Gastrocnemius medialis (tissue), 4 donors: Measurements from ENCODE around the gene FAM136A. TPM values are rescaled to one million over a fixed set of nuclear protein-coding genes. Genes with fewer than 3 reads are reported as not detected.
A peak's percentile ranks its signal among the peaks of the same experiment; 100 is the strongest.

ENCODE experiments used
- ATAC-seq, 2 donors: fragments of 150-250 bp; one replicate each; pipeline ENCODE4 v1.9.1; 2016
- DNase-seq, 2 donors: peaks; one replicate each; pipeline ENCODE4 v3.0.0-alpha.2; 2019
- H3K27ac ChIP-seq, 4 donors: fragments of 200-600 bp; sonication (generic); 1 replicate in 1 of 4; 2 replicates in 3 of 4; pipeline ENCODE4 v1.5.1; 2016 to 2018; ENCODE audit warnings: mild to moderate bottlenecking in 2 of 4, moderate library complexity in 1 of 4
- H3K27me3 ChIP-seq, 3 donors: fragments of 200-600 bp; sonication (generic) in 2 of 3; 1 replicate in 1 of 3; 2 replicates in 2 of 3; pipeline versions ENCODE4 v1.5.1 to v1.6.0; 2016 to 2019; ENCODE audit warnings: mild to moderate bottlenecking in 1 of 3, moderate library complexity in 1 of 3
- H3K36me3 ChIP-seq, 2 donors: fragments of 200-600 bp; sonication (generic) in 1 of 2; one replicate each; pipeline ENCODE4 v1.5.1; 2017 to 2018
- H3K4me1 ChIP-seq, 2 donors: fragments of 200-600 bp; sonication (generic) in 1 of 2; one replicate each; pipeline ENCODE4 v1.5.1; 2016 to 2017; ENCODE audit warnings: mild to moderate bottlenecking in 2 of 2
- H3K4me3 ChIP-seq, 4 donors: fragments of 200-600 bp; sonication (generic) in 3 of 4; 1 replicate in 1 of 4; 2 replicates in 3 of 4; pipeline ENCODE4 v1.5.1; 2016 to 2019; ENCODE audit warnings: mild to moderate bottlenecking in 2 of 4
- H3K9me3 ChIP-seq, 3 donors: fragments of 200-600 bp; sonication (generic) in 2 of 3; 1 replicate in 1 of 3; 2 replicates in 2 of 3; pipeline ENCODE4 v1.5.1; 2016 to 2019
- POLR2A ChIP-seq, 2 donors: fragments of 450-650 bp; IDR thresholded peaks; one replicate each; pipeline ENCODE4 v1.6.1; 2017; ENCODE audit warnings: antibody characterized with exemption in 2 of 2, mild to moderate bottlenecking in 2 of 2, moderate library complexity in 2 of 2
- in situ Hi-C, 4 donors: fragments of 200-750 bp; cut with MboI; loops; one replicate each; pipeline versions ENCODE4 v1.15.0 to v1.8.0; 2017; ENCODE audit warnings: low sequenced_read_pairs in 4 of 4
- intact Hi-C: fragments of 100-400 bp; cut with DNase I; formaldehyde crosslinking; loops from one replicate; pipeline ENCODE4 v1.15.1; 2023; ENCODE audit warnings: low total_unique reads
- total RNA-seq, 4 donors: library from RNA; depleted of rRNA; stranded (reverse); fragments of >200 nt; gene quantifications; one replicate each; pipeline versions ENCODE4 v1.1.0 to v1.2.3, GENCODE V29; 2016
- TF ChIP-seq, protein P1 (sequence below), 5 experiments: fragments of 450-650 bp in 3 of 5; fragments of 200-600 bp in 2 of 5; sonication (generic) in 2 of 5; IDR thresholded peaks in 4 of 5; conservative IDR thresholded peaks in 1 of 5; 1 replicate in 4 of 5; 2 replicates in 1 of 5; pipeline ENCODE4 v1.5.1; 2016 to 2019; ENCODE audit warnings: antibody characterized with exemption in 5 of 5, mild to moderate bottlenecking in 3 of 5, moderate library complexity in 3 of 5

Gene FAM136A
- total RNA-seq, 4 donors from 2014 or later: 12.7 to 23.7 (median 17.7) TPM

DNA sequence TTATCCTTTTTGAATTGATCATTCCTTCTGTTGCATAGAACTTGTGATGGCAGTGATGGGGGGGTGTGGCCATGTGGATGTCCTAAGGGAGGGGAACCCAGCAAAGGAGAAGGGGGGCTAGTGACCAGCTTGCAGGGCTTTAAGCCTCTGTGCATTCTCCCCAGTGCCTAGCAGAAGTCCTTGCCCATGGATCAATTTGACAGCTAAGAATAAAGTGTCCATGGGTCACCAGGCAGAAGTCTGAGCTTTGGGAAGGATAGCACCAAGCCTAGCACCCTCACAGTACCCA, 39.6 kb upstream of the FAM136A start:
- Histone ChIP-seq H3K27me3 (no peaks in the 10 kb centered on the region), H3K36me3 (no peaks in the 10 kb centered on the region), H3K9me3 (no peaks in the 10 kb centered on the region), H3K27ac (no peak overlapping the region), H3K4me3 (no peak overlapping the region), H3K4me1 (no peaks in the 10 kb centered on the region)
- ATAC-seq (no peak), DNase-seq (no peak)
- intact Hi-C loops: loop anchor here (1.0 kb wide), 1 partner anchor 276 kb away; no protein-coding TSS in a partner anchor
- TF ChIP-seq POLR2A (IDR thresholded peaks at IDR 0.05): no peak
- TF ChIP-seq, protein P1, sequence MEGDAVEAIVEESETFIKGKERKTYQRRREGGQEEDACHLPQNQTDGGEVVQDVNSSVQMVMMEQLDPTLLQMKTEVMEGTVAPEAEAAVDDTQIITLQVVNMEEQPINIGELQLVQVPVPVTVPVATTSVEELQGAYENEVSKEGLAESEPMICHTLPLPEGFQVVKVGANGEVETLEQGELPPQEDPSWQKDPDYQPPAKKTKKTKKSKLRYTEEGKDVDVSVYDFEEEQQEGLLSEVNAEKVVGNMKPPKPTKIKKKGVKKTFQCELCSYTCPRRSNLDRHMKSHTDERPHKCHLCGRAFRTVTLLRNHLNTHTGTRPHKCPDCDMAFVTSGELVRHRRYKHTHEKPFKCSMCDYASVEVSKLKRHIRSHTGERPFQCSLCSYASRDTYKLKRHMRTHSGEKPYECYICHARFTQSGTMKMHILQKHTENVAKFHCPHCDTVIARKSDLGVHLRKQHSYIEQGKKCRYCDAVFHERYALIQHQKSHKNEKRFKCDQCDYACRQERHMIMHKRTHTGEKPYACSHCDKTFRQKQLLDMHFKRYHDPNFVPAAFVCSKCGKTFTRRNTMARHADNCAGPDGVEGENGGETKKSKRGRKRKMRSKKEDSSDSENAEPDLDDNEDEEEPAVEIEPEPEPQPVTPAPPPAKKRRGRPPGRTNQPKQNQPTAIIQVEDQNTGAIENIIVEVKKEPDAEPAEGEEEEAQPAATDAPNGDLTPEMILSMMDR (IDR thresholded peaks at IDR 0.05 in 4 of 5, conservative IDR thresholded peaks at IDR 0.05 in 1 of 5): no peak
- in situ Hi-C loops: loop anchor here (5.0 to 25.0 kb wide), 3 partner anchors 273 to 296 kb away; no protein-coding TSS in a partner anchor

DNA sequence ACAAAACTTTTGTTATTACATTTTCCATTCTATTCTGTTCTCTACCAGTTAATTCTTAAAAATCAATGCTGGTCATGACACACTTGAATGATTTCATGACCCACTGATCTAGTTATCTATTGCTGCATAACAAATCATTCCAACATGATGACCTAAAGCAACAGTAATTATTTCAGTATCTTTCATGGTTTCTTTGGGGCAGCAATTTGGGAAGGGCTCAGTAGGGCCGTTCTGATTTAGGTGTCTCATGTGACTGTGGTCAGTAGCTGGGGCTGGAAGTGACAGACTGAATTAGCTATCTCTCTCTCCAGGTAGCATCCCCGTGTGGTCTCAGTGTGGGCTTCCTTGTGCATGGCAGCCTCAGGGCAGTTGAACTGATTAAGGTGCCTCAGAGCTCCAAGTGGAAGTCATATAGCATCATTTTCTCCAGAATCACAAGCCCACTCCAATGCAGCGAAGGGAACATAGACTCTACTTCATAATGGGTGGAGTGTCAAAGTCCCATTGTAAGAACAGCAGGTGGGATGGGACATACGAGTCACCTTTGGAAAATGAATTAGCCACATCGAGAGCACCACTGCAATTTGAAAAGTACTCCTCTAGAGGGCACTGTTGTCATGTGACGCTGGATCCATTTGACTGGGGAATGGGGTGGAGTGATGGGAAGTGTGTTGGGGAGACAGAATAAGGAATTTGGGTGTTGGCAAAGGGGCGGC, 39.1 kb upstream of the FAM136A start:
- Histone ChIP-seq H3K27ac (no peak overlapping the region), H3K9me3 (no peaks in the 10 kb centered on the region), H3K4me1 (no peaks in the 10 kb centered on the region), H3K36me3 (no peaks in the 10 kb centered on the region), H3K4me3 (no peak overlapping the region), H3K27me3 (no peaks in the 10 kb centered on the region)
- intact Hi-C loops (loop anchor here (1.0 kb wide), 1 partner anchor 276 kb away; no protein-coding TSS in a partner anchor), in situ Hi-C loops (loop anchor here (5.0 to 25.0 kb wide), 3 partner anchors 274 to 296 kb away; no protein-coding TSS in a partner anchor)
- no peak for ATAC-seq
- no peak for TF ChIP-seq POLR2A (IDR thresholded peaks at IDR 0.05)
- TF ChIP-seq, protein P1 (IDR thresholded peaks at IDR 0.05 in 4 of 5, conservative IDR thresholded peaks at IDR 0.05 in 1 of 5): peak in 4 of 5 experiments; percentile 38 to 62 (median 54)
- DNase-seq: peak in 1 of 2 donors; percentile 11

DNA sequence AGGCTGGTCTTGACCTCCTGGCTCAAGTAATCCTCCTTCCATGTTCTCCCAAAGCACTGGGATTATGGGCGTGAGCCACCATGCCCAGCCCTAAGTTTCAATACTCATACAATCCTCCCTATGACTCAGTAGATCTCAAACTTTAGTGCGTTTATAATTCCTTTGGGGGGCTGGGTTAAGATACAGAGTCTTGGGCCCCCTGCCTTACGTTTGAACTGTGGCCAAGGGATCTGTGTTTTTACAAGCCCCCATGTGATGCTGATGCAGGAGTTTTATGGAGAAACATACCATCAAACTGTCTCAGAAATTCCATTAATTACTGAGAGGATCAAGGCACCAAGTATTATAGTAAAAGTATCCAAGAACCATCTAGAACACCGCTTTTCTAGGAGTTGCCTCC, 38.2 kb upstream of the FAM136A start:
- in situ Hi-C loops: loop anchor here (5.0 to 25.0 kb wide), 3 partner anchors 275 to 297 kb away; no protein-coding TSS in a partner anchor
- no peaks in the 10 kb centered on the region for H3K27me3 ChIP-seq
- intact Hi-C loops: no loop called here
- H3K27ac ChIP-seq: no peak overlapping the region
- H3K36me3 ChIP-seq: no peaks in the 10 kb centered on the region
- no peak for TF ChIP-seq POLR2A (IDR thresholded peaks at IDR 0.05)
- TF ChIP-seq, protein P1 (IDR thresholded peaks at IDR 0.05 in 4 of 5, conservative IDR thresholded peaks at IDR 0.05 in 1 of 5): no peak
- ATAC-seq (no peak), DNase-seq (no peak)
- H3K9me3 ChIP-seq: no peaks in the 10 kb centered on the region
- H3K4me3 ChIP-seq: no peak overlapping the region
- H3K4me1 ChIP-seq: no peaks in the 10 kb centered on the region

DNA sequence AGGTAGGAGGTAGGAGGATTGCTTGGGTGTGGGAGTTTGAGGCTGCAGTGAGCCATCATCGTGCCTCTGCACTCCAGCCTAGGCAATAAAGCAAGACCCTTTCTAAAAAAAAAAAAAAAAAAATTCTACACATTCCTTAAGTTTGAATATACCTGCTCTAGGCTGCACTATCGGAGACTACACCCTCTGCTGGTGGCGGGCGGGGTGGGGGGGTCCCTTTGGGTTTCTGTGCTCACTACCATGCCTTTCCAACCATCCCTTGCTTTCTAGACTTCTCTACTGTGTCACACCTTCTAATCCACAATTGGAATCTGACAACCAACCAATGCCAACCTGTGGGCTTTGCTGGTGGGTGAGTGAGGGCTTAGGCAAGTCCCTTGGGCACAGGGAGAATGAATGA, 34.7 kb upstream of the FAM136A start:
- Histone ChIP-seq H3K27ac (no peak overlapping the region), H3K27me3 (no peaks in the 10 kb centered on the region), H3K36me3 (no peaks in the 10 kb centered on the region), H3K4me1 (no peaks in the 10 kb centered on the region), H3K4me3 (no peak overlapping the region), H3K9me3 (no peaks in the 10 kb centered on the region)
- TF ChIP-seq, protein P1 (IDR thresholded peaks at IDR 0.05 in 4 of 5, conservative IDR thresholded peaks at IDR 0.05 in 1 of 5): no peak
- no peak for TF ChIP-seq POLR2A (IDR thresholded peaks at IDR 0.05)
- DNase-seq: no peak
- intact Hi-C loops: no loop called here
- in situ Hi-C loops: loop anchor here in 2 of 4 donors (25.0 kb wide), 1 partner anchor 301 kb away; no protein-coding TSS in a partner anchor
- ATAC-seq: no peak
